ENCODE data around the gene PIK3R5.

PIK3R5 gene

DNA sequence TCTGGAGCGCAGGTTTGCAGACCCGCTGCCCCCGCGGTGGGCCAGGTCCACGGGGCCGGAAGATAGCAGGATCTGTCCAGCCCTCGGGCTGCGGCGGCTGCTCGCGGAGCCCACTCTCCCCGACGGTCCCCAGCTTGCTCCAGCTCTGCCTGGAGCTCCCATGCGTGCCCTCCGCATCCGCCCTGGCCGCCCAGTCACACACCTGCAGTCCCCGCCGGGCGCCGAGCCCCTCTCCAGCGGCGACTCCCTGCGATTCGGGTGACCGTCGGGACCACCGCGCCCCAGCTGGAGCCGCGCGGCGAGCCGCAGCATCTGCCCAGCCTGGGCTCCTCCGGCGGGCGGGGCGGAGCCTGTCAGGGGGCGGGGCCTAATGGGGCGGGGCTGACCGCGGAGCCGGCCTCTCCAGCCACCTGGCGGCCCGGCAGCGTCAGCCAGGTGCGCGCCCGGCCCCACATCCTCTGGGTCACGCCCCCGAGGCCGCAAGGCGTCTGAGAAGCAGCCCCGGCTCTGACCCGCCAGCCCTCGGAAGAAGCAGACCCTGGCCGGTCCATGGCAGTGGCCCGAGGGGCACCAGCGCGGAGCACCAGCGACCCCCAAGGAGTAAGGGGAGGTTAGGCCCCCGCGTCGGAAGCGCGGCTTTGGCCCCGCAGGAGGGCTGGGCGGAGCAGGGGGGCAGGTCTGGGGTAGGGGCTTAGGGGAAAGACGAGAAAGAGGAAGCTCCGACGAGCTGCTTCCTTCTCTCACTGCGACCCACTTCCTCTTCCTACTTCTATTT lies at the start of gene PIK3R5:
Gene PIK3R5, minus strand, starts transcription at position 314 of the 775 bp plus-strand sequence. CDS start 54,213 bp downstream, outside the sequence.
- H3K9ac ChIP-seq (ENCODE audit: low read length), result no peak within 1 kb of the TSS
- H3K9me2 ChIP-seq (replicated peaks; ENCODE audit: insufficient read depth, low read length), result no peaks in the 10 kb centered on the region
- TF ChIP-seq CTCF (IDR thresholded peaks at IDR 0.05; ENCODE audit: insufficient read depth, low read length, poor library complexity, severe bottlenecking) (no peak), EZH2phosphoT487 (conservative IDR thresholded peaks at IDR 0.05; ENCODE audit: low read length) (no peak)
- H3K27me3 ChIP-seq (ENCODE audit: low read length), result no peaks in the 10 kb centered on the region
- no peaks in the 10 kb centered on the region for H3F3A ChIP-seq (ENCODE audit: insufficient read depth)
- H3K4me3 ChIP-seq (ENCODE audit: insufficient read depth, low read length, poor library complexity, severe bottlenecking), result no peak within 1 kb of the TSS
- H3K4me2 ChIP-seq (ENCODE audit: low read depth, low read length, poor library complexity, severe bottlenecking), result no peak within 1 kb of the TSS
- no peaks in the 10 kb centered on the region for H4K20me1 ChIP-seq (ENCODE audit: low read depth, low read length)
- no peak within 1 kb of the TSS for H3K27ac ChIP-seq (ENCODE audit: low read depth, low read length)
- no peaks in the 10 kb centered on the region for H3K36me3 ChIP-seq (ENCODE audit: low read length)
- H2AFZ ChIP-seq (ENCODE audit: low read depth, low read length, severe bottlenecking), result no peak within 1 kb of the TSS
- H3K79me2 ChIP-seq (ENCODE audit: insufficient read depth, low read length), result no peaks in the 10 kb centered on the region
- H3K9me3 ChIP-seq (ENCODE audit: insufficient read depth, low read length), result no peaks in the 10 kb centered on the region

- no peaks in the 10 kb centered on the region for H3K9me2 ChIP-seq (replicated peaks; ENCODE audit: insufficient read depth, low read length)
- H3K27ac ChIP-seq (ENCODE audit: low read depth, low read length), result no peak overlapping the region
- H3K27me3 ChIP-seq (ENCODE audit: low read length), result no peaks in the 10 kb centered on the region
- no peak overlapping the region for H3K4me2 ChIP-seq (ENCODE audit: low read depth, low read length, poor library complexity, severe bottlenecking)
- no peaks in the 10 kb centered on the region for H3F3A ChIP-seq (ENCODE audit: insufficient read depth)
- no peaks in the 10 kb centered on the region for H3K36me3 ChIP-seq (ENCODE audit: low read length)
- no peak overlapping the region for H3K4me3 ChIP-seq (ENCODE audit: insufficient read depth, low read length, poor library complexity, severe bottlenecking)
- no peaks in the 10 kb centered on the region for H4K20me1 ChIP-seq (ENCODE audit: low read depth, low read length)
- no peaks in the 10 kb centered on the region for H3K79me2 ChIP-seq (ENCODE audit: insufficient read depth, low read length)
- H3K9me3 ChIP-seq (ENCODE audit: insufficient read depth, low read length), result no peaks in the 10 kb centered on the region
- no peak overlapping the region for H3K9ac ChIP-seq (ENCODE audit: low read length)
- TF ChIP-seq CTCF (IDR thresholded peaks at IDR 0.05; ENCODE audit: insufficient read depth, low read length, poor library complexity, severe bottlenecking) (no peak), EZH2phosphoT487 (conservative IDR thresholded peaks at IDR 0.05; ENCODE audit: low read length) (no peak)
- H2AFZ ChIP-seq (ENCODE audit: low read depth, low read length, severe bottlenecking), result no peak overlapping the region
Observed at GRCh38 chr17:9011001-9011400, 45.5 kb upstream of the PIK3R5 start.

DNA sequence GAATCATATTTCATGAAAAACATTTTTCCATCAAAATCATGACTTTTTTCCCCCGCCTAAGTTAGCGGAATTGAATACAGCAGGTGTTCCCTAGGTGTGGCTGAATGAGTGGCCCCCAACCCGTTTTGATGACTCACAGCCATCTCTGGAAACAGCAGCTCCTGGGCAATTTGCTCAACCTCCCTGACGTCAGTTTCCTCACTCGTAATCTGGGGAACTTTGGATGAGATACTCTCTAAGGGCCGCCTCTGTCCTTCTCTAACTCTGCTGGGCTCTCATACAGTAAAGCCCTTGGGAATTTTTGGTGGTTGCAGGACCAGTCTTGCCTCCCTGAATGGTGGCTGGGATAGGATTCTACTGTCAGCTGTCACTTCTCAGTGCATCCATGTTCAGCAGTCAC lies 44.2 kb upstream of the PIK3R5 start:
- Histone ChIP-seq H3K79me2 (ENCODE audit: insufficient read depth, low read length) (no peaks in the 10 kb centered on the region), H3F3A (ENCODE audit: insufficient read depth) (no peaks in the 10 kb centered on the region), H3K27ac (ENCODE audit: low read depth, low read length) (no peak overlapping the region), H4K20me1 (ENCODE audit: low read depth, low read length) (no peaks in the 10 kb centered on the region), H3K9me2 (replicated peaks; ENCODE audit: insufficient read depth, low read length) (no peaks in the 10 kb centered on the region), H3K9me3 (ENCODE audit: insufficient read depth, low read length) (no peaks in the 10 kb centered on the region), H3K9ac (ENCODE audit: low read length) (no peak overlapping the region), H3K4me2 (ENCODE audit: low read depth, low read length, poor library complexity, severe bottlenecking) (no peak overlapping the region), H3K27me3 (ENCODE audit: low read length) (no peaks in the 10 kb centered on the region), H3K36me3 (ENCODE audit: low read length) (no peaks in the 10 kb centered on the region), H3K4me3 (ENCODE audit: insufficient read depth, low read length, poor library complexity, severe bottlenecking) (no peak overlapping the region), H2AFZ (ENCODE audit: low read depth, low read length, severe bottlenecking) (no peak overlapping the region)
- TF ChIP-seq CTCF (IDR thresholded peaks at IDR 0.05; ENCODE audit: insufficient read depth, low read length, poor library complexity, severe bottlenecking) (no peak), EZH2phosphoT487 (conservative IDR thresholded peaks at IDR 0.05; ENCODE audit: low read length) (no peak)

Data from SU-DHL-6 (cell line).